ENCODE data around the gene SYTL3.

SYTL3 gene

GRCh38 chr6:158640519-158640918 lies 9.3 kb upstream of the SYTL3 start:
- no peak for DNase-seq (ENCODE audit: extremely low spot score)
- POLR2A ChIA-PET = no interaction called here
- CTCF ChIA-PET = interaction anchor here (1.5 to 1.8 kb wide), 3 partner anchors 19 to 420 kb away, joined by 4 to 8 read pairs (median 5); no protein-coding TSS in a partner anchor
- no peak for TF ChIP-seq CTCF (IDR thresholded peaks at IDR 0.05; ENCODE audit: control extremely low read depth, extremely low read depth, low read depth, missing control alignments)

- POLR2A ChIA-PET = no interaction called here
- no peak for TF ChIP-seq CTCF (IDR thresholded peaks at IDR 0.05; ENCODE audit: control extremely low read depth, extremely low read depth, low read depth, missing control alignments)
- CTCF ChIA-PET = no interaction called here
- DNase-seq (ENCODE audit: extremely low spot score) = no peak
Observed at GRCh38 chr6:158642097-158642601, 7.7 kb upstream of the SYTL3 start.

DNA sequence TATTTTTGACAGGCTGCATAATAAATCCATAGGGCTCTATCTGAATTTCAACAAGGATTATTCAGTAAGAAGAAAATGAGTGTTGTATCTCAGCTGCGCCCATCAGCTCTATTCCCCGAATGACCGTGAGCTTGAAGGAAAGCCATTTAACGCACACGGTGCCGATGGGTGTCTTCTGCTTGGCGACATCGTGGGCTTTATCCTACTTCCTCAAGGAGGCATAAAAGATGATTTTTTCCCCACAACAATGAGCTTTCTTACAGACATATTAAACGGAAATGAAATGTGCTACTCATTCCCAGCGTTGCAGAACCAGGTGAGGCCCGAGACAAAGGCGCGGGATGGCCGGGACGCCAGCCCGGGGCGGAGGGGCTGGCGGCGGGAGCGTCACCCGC lies 6.0 kb upstream of the SYTL3 start:
- CTCF ChIA-PET = interaction anchor here (0.6 to 5.0 kb wide), 10 partner anchors 11 to 428 kb away, joined by 3 to 30 read pairs (median 3); no protein-coding TSS in a partner anchor
- POLR2A ChIA-PET = interaction anchor here (1.1 to 1.5 kb wide), 2 partner anchors 10 to 453 kb away, joined by 4 to 14 read pairs; no protein-coding TSS in a partner anchor
- no peak for TF ChIP-seq CTCF (IDR thresholded peaks at IDR 0.05; ENCODE audit: control extremely low read depth, extremely low read depth, low read depth, missing control alignments)
- no peak for DNase-seq (ENCODE audit: extremely low spot score)

DNA sequence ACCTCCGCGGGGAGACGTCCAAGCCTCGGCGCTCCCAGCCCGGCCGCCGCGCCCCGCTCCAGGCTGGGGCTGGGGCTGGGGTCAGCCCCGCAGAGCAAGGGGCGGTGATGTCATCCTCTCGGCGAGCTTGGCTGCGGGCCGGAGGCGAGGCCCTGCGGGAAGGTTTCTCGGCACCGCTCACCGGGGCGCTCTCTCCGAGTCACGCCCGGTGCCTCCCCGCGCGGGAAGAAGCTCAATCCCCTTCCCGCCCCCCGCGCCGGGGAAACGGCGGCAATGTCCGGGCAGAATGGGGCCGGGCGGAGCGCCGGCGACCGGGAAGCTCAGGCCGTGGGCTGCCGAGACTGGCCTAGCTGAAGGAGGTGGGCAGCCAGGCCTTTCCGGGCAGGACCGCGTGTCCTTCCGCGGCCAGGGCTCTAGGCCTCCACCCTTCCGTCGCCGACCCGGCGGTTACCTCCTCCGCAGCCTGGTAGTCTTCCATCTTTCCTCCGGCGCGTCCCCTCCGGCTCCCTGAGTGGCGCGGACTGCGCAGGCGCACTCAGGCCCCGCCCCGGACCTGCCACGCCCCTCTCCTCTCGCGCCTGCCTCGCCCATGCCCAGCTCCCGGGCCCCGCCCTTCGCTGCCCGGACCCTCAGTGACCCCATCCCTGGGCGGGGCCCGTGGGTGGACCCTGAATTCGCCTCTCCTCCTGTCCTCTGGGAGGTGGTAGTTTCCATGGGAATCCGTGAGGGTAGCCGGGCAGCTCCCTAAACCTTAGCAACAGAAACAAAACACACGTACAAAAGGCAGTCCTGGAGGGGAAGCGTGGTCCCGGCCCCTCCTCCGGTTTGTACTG lies 5.4 kb upstream of the SYTL3 start, which contains the start of gene DYNLT1:
DYNLT1 (minus strand) TSS at position 513 of the 833 bp plus-strand sequence; CDS start at position 478, 35 bp downstream.
- POLR2A ChIA-PET = interaction anchor here (1.1 to 1.5 kb wide), 2 partner anchors 9 to 453 kb away, joined by 4 to 14 read pairs; no protein-coding TSS in a partner anchor
- CTCF ChIA-PET = interaction anchor here (0.6 to 5.0 kb wide), 13 partner anchors 11 to 490 kb away, joined by 3 to 30 read pairs (median 3); no protein-coding TSS in a partner anchor
- no peak for TF ChIP-seq CTCF (IDR thresholded peaks at IDR 0.05; ENCODE audit: control extremely low read depth, extremely low read depth, low read depth, missing control alignments)
- DNase-seq (ENCODE audit: extremely low spot score) = peak; percentile 94

GRCh38 chr6:158645064-158646022 lies 4.5 kb upstream of the SYTL3 start:
- CTCF ChIA-PET = interaction anchor here (0.6 to 5.0 kb wide), 11 partner anchors 10 to 489 kb away, joined by 3 to 30 read pairs (median 4); no protein-coding TSS in a partner anchor
- POLR2A ChIA-PET = interaction anchor here (0.9 to 1.5 kb wide), 2 partner anchors 8 to 21 kb away, joined by 3 to 14 read pairs; no protein-coding TSS in a partner anchor
- TF ChIP-seq CTCF (IDR thresholded peaks at IDR 0.05; ENCODE audit: control extremely low read depth, extremely low read depth, low read depth, missing control alignments) = no peak
- DNase-seq (ENCODE audit: extremely low spot score) = no peak
